GM13977 (cell line): Measurements from ENCODE around the gene DACT2.

Source experiments
- DNase-seq: peaks from one replicate; pipeline ENCODE4 v3.0.0; 2012; ENCODE audit warnings: low spot score
- in situ Hi-C: fragments of 300-500 bp; cut with MboI; formaldehyde crosslinking; loops from one replicate; pipeline ENCODE4 v1.12.0; 2022; ENCODE audit warnings: low sequenced_read_pairs, low pct_unique_long_range_greater_than_20kb, mixed read lengths, inconsistent platforms; ENCODE audit not compliant: unreplicated experiment
- TF ChIP-seq, protein P1 (sequence below): IDR thresholded peaks from 2 replicates; pipeline ENCODE4 v1.5.1; 2012; ENCODE audit warnings: mild to moderate bottlenecking, control low read depth; ENCODE audit not compliant: insufficient read depth; ENCODE audit errors: extremely low read depth, missing control alignments

DACT2 gene

DNA sequence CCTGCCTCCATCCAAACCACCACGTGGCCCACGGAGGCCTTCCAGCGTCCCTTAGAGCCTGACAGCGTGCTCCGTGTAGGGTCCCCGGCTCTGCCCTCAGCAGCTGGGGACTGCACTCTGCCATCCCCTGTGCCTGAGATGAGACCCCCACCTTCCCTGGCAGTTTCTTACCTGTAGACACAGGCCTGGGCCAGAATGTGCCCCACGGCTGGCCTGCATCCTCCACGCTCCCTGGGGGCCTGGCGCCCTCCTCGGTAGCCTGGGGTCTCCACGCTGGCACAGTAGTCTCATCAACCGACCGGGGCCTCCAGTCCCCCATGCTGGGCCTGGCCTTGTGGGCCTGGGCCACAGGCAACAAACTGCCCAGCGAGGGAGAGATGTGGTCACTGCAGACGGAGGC lies 9.6 kb downstream of the DACT2 start:
- no peak for DNase-seq
- TF ChIP-seq, protein P1, sequence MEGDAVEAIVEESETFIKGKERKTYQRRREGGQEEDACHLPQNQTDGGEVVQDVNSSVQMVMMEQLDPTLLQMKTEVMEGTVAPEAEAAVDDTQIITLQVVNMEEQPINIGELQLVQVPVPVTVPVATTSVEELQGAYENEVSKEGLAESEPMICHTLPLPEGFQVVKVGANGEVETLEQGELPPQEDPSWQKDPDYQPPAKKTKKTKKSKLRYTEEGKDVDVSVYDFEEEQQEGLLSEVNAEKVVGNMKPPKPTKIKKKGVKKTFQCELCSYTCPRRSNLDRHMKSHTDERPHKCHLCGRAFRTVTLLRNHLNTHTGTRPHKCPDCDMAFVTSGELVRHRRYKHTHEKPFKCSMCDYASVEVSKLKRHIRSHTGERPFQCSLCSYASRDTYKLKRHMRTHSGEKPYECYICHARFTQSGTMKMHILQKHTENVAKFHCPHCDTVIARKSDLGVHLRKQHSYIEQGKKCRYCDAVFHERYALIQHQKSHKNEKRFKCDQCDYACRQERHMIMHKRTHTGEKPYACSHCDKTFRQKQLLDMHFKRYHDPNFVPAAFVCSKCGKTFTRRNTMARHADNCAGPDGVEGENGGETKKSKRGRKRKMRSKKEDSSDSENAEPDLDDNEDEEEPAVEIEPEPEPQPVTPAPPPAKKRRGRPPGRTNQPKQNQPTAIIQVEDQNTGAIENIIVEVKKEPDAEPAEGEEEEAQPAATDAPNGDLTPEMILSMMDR: no peak
- in situ Hi-C loops: no loop called here

DNA sequence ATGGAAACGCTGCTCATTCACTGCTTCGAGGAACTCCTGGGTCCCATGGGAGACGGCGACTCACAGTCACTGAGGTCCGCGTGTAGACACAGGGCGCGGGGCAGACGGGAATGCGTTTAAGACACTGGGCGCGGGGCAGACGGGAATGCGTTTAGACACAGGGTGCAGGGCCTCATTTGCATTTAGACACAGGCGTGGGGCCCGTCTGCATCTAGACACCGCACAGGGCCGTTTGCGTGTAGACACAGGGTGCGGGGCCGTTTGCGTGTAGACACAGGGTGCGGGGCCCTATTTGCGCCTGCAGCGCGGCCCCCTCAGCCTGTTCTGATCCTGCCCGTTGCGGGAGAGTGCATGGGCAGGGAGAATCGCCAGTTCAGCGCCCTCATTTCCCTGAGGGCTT lies 10.4 kb downstream of the DACT2 start:
- no peak for DNase-seq
- TF ChIP-seq, protein P1: no peak
- in situ Hi-C loops: no loop called here

DNA sequence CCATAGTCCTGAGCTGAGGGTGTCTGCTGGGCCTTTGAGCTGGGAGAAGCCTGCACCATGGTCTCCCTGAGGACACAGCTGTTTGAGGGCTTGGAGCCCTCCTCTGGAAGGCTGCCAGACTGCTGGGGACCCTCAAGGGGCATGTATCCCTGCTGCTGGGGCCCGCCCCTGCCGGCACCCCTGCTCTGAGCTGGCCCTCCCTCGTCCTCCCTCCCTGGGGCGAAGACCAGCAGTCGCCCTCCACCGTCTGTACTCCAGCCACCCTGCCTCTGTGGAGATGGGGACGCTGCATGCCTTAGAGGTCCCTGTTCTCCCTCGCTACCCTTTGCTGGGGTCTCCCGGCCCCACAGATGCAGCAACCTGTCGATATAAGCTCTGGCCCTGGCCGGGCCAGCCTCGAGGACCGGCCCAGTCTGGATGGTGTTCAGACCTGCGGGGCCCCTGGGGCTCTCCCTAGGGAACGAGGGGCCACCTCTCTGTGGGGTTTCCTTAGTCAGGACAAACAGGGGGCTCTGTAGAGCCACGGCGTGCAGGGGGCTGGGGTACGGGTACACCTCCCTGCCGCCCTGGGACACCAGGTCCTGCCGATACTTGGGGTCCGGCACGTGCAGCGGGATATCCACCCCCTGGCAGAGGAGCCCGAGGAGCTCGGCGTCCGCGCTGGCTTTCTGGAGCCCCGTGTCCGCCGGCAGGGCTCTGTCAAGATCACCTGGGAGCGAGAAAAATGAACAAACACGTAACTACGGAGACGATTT lies 11.0 kb downstream of the DACT2 start:
- in situ Hi-C loops: no loop called here
- TF ChIP-seq, protein P1: no peak
- DNase-seq: no peak

DNA sequence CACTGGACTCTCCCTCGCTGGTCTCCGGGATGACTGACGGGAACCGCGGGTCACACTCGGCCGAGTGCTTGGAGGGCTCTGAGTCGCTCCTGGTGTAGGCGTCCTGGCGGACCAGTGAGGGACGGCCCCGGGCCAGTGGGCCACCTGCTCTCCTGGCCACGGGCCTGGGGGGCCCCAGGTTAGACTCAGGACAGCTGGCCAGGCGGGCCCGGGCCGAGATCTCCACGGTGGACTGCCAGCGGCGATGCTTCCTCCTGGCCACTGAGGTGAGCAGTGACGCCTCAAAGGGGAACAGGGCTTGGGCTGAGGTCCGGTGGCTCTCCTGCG lies 11.9 kb downstream of the DACT2 start:
- no peak for DNase-seq
- in situ Hi-C loops: no loop called here
- TF ChIP-seq, protein P1: no peak

DNA sequence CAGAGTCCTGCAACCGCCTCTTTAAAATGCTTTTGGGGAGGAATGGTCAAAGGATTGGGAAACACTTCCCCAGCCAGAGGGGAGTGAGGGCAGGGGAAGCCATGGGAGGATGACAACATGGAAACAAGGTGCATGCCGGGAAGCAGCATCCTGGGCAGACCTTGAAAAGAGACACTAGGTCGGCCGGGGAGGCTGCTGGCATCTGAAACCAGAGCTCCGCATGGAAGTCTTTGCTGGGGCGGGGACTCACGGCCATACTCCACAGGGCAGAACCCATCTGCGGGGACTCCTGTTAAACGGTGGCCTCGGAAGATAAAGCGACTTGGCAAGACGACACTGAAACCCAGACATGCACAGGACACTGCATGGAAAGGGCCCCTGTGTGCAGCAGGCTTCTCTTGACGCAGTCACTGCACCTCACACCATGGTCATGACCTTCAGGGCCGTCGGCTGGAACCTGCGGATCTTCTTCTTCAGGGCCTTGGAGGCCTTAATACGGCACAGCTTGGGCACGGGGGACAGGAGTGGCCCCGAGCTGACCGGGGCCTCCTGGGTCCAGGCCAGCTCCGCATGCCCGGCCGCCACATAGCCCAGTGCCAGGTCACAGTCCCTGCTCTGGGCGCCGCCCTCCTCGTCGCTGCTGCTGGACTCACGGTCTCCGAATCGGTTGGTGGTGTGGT lies 12.4 kb downstream of the DACT2 start:
- in situ Hi-C loops: no loop called here
- no peak for DNase-seq
- TF ChIP-seq, protein P1: no peak

DNA sequence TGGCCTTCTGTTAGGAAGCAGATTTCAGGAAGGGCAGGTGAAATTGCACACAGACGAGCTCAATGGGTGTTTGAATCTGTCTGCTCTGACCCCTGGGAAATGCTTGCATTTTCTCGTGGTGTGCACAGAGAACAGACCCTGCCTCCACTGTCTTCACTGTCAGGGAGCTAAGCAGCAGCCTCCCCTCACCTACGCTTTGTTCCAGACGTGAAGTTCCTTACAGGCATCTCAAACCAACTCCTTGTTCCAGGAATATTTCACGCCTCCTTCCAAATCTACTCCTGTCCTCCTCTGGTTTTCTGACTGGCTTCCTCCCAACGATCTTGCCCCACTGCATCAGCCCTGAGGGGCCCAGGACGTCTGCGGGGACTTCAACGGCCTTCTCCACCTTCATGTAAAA lies 13.7 kb downstream of the DACT2 start:
- TF ChIP-seq, protein P1: no peak
- no peak for DNase-seq
- in situ Hi-C loops: no loop called here
